ENCODE measurements around the gene RBM4B. TPM values are rescaled to one million over a fixed set of nuclear protein-coding genes. Genes with fewer than 3 reads are reported as not detected.

RBM4B gene
- total RNA-seq, 1 donor from 2014 or later: 61.2 TPM

DNA sequence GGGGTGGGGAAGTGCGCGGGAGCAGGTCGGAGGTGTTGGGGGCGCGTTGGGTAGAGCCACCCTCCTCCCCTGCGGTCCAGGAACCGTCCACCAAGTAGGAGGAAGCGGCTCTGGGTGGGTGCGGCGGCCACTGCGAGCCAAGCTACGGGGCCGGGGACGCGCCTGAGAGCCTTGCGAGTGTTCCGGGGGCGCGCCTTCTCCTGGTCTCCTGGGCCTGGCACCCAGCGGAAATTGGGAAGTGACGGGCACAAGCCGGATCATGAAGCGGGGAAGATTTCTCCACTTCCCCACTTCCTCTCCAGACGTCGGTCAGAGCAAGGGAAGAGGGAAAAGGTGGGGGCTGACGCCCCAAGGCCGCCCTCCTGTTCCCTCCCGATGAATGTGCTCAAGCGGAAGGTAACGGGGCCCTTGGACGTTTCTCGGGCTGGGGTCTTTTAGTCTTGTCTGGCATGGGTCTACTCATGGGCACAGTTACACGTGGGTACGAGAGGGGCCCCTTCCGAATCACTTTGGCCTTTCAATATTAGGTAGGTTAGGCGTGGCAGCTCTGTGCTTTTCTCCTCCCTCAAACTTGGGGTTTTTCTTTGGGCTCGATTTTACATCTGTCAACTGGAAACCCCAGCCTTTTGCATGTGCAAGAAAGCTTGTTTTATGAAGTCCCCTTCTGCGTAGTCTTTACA is 60.4 kb downstream of the RBM4B start:
- peak overlapping the region; percentile 98 for H3K4me3 Mint-ChIP-seq (ENCODE audit: unreplicated experiment)
- H3K27ac Mint-ChIP-seq (ENCODE audit: unreplicated experiment): peak overlapping the region; percentile 95
- TF ChIP-seq, protein P1, sequence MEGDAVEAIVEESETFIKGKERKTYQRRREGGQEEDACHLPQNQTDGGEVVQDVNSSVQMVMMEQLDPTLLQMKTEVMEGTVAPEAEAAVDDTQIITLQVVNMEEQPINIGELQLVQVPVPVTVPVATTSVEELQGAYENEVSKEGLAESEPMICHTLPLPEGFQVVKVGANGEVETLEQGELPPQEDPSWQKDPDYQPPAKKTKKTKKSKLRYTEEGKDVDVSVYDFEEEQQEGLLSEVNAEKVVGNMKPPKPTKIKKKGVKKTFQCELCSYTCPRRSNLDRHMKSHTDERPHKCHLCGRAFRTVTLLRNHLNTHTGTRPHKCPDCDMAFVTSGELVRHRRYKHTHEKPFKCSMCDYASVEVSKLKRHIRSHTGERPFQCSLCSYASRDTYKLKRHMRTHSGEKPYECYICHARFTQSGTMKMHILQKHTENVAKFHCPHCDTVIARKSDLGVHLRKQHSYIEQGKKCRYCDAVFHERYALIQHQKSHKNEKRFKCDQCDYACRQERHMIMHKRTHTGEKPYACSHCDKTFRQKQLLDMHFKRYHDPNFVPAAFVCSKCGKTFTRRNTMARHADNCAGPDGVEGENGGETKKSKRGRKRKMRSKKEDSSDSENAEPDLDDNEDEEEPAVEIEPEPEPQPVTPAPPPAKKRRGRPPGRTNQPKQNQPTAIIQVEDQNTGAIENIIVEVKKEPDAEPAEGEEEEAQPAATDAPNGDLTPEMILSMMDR (IDR thresholded peaks at IDR 0.05; ENCODE audit: partially characterized antibody, unreplicated experiment): no peak
- H3K36me3 Mint-ChIP-seq (ENCODE audit: unreplicated experiment): no peaks in the 10 kb centered on the region
- DNase-seq: no peak
- H3K9me3 Mint-ChIP-seq (ENCODE audit: unreplicated experiment): peaks cover 13% of the 10 kb centered on the region
- H3K27me3 Mint-ChIP-seq (ENCODE audit: unreplicated experiment): peaks cover 4% of the 10 kb centered on the region
- peaks cover 16% of the 10 kb centered on the region for H3K4me1 Mint-ChIP-seq (ENCODE audit: low read depth, unreplicated experiment)

GRCh38 chr11:66616379-66617154 is 61.1 kb downstream of the RBM4B start, which contains the start of gene RBM14:
Gene RBM14, plus strand, starts transcription at chr11:66616630. Its CDS starts 91 bp downstream, at chr11:66616721.
- H3K9me3 Mint-ChIP-seq (ENCODE audit: unreplicated experiment): peaks cover 13% of the 10 kb centered on the region
- TF ChIP-seq, protein P1 (IDR thresholded peaks at IDR 0.05; ENCODE audit: partially characterized antibody, unreplicated experiment): no peak
- peak; percentile 99 for DNase-seq
- H3K4me3 Mint-ChIP-seq (ENCODE audit: unreplicated experiment): peak within 1 kb of the TSS; percentile 98
- H3K36me3 Mint-ChIP-seq (ENCODE audit: unreplicated experiment): no peaks in the 10 kb centered on the region
- peaks cover 16% of the 10 kb centered on the region for H3K4me1 Mint-ChIP-seq (ENCODE audit: low read depth, unreplicated experiment)
- H3K27me3 Mint-ChIP-seq (ENCODE audit: unreplicated experiment): peaks cover 4% of the 10 kb centered on the region
- H3K27ac Mint-ChIP-seq (ENCODE audit: unreplicated experiment): peak within 1 kb of the TSS; percentile 95

Other genes starting within 250 kb of the RBM4B start
- gene MRPL11, start 239.0 kb downstream of the RBM4B start, total RNA-seq (ENCODE audit: unreplicated experiment): 27.5 TPM
- 7.7 TPM for gene PELI3, start 211.0 kb downstream of the RBM4B start, total RNA-seq (ENCODE audit: unreplicated experiment)
- gene DPP3, start 197.5 kb downstream of the RBM4B start, total RNA-seq (ENCODE audit: unreplicated experiment): 72.0 TPM
- 37.3 TPM for gene BBS1, start 167.3 kb downstream of the RBM4B start, total RNA-seq (ENCODE audit: unreplicated experiment)
- 11.5 TPM for gene ZDHHC24, start 131.8 kb downstream of the RBM4B start, total RNA-seq (ENCODE audit: unreplicated experiment)
- 2.0 TPM for gene ACTN3, start 131.0 kb downstream of the RBM4B start, total RNA-seq (ENCODE audit: unreplicated experiment)
- 31.1 TPM for gene CTSF, start 109.3 kb downstream of the RBM4B start, total RNA-seq (ENCODE audit: unreplicated experiment)
- 0.51 TPM for gene CCDC87, start 84.8 kb downstream of the RBM4B start, total RNA-seq (ENCODE audit: unreplicated experiment)
- 65.1 TPM for gene CCS, start 84.7 kb downstream of the RBM4B start, total RNA-seq (ENCODE audit: unreplicated experiment)
- 89.2 TPM for gene RBM14, start 61.3 kb downstream of the RBM4B start, total RNA-seq (ENCODE audit: unreplicated experiment)
- gene RBM4, start 39.2 kb downstream of the RBM4B start, total RNA-seq (ENCODE audit: unreplicated experiment): 244 TPM
- gene SPTBN2, start 51.3 kb upstream of the RBM4B start, total RNA-seq (ENCODE audit: unreplicated experiment): 371 TPM
- gene RCE1, start 165.6 kb upstream of the RBM4B start, total RNA-seq (ENCODE audit: unreplicated experiment): 30.6 TPM
- 67.1 TPM for gene LRFN4, start 179.2 kb upstream of the RBM4B start, total RNA-seq (ENCODE audit: unreplicated experiment)

All from glutamatergic neuron (in vitro differentiated cells).